ENCODE measurements around the gene ITGAD. TPM values are rescaled to one million over a fixed set of nuclear protein-coding genes. Genes with fewer than 3 reads are reported as not detected.

Gene ITGAD
- polyA plus RNA-seq, 4 donors = 0.07 to 0.29 (median 0.20) TPM

DNA sequence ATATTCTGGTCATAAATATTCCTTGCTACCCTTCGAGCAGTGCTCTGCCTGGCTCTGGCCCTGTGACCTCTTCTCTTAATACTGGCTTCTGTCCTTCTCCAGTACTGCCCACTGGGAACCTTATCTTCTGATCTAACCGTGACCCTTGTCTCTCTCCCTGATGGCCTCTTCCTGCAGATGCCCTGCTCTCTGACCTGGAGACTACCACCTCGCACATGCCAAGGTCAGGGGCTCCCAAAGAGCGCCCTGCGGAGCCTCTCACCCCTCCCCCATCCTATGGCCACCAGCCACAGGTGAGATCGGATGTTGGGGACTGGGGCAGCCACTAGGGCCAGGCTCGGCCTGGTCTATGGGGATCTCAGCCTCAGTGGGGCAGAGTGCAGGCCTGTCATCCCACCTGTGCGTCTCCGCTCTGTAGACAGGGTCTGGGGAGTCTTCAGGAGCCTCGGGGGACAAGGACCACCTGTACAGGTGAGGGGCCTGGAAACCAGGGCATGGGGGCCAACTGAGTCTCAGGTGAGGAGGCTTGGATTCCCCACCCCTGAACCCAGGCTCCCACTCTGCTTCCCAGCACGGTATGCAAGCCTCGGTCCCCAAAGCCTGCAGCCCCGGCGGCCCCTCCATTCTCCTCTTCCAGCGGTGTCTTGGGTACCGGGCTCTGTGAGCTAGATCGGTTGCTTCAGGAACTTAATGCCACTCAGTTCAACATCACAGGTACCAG is 80.3 kb downstream of the ITGAD start:
- DNase-seq (ENCODE audit: low read depth in 4 of 4, low spot score in 3 of 4) = no peak

DNA sequence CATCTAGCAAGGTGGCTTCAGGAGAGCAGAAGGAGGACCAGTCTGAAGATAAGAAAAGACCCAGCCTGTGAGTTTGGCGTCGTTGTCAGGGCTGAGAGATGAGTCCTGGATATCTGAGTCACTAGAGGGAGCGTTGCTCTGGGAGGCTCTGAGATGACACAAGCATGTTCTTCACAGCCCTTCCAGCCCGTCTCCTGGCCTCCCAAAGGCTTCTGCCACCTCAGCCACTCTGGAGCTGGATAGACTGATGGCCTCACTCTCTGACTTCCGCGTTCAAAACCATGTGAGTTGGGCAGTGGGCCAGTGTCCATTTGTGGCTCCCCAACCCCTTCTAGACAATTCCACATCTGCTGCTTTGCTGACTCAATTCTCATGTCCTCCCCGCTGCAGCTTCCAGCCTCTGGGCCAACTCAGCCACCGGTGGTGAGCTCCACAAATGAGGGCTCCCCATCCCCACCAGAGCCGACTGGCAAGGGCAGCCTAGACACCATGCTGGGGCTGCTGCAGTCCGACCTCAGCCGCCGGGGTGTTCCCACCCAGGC is 81.1 kb downstream of the ITGAD start:
- DNase-seq (ENCODE audit: low read depth in 4 of 4, low spot score in 3 of 4) = no peak

DNA sequence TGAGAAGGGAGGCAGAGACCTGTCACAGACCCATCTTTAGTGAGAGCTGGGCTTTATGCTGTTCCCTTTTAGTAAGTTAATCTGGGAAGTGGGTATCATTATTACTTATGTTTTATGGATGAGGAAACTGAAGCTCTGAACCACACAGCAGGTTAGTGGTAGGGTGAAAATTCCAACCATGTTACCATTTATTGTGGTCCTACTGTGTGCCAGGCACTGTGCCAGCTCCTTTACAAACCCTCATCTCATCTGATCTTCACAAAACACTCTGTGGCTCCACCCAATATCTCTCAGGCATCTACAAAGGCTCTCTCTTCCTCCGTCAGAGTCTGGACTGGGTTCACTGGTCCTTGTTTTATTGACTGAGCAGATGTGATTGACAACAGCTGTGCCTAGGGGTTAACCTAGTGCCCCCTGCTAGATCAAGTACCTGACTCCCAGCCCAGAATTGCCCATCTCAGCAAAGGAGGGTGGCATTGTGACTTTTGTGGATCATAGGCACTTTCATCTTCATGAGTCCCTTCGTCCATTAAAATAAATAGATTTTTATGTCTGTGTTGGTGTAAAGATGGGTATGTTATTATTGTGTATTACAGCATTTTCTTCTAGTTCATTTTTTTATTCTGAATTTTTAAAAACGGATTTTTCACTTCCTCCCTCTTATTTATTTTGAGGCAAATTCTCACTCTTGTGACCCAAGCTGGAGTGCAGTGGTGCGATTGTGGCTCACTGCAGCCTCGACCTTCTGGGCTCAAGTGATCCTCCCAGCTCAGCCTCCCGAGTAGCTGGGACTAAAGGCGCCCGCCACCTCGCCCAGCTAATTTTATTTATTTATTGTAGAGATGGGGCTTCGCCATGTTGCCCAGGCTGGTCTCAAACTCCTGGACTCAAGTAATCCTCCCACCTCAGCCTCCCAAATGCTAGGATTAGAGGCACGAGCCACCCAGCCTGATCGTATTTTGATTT is 81.9 kb downstream of the ITGAD start:
- no peak for DNase-seq (ENCODE audit: low read depth in 4 of 4, low spot score in 3 of 4)

DNA sequence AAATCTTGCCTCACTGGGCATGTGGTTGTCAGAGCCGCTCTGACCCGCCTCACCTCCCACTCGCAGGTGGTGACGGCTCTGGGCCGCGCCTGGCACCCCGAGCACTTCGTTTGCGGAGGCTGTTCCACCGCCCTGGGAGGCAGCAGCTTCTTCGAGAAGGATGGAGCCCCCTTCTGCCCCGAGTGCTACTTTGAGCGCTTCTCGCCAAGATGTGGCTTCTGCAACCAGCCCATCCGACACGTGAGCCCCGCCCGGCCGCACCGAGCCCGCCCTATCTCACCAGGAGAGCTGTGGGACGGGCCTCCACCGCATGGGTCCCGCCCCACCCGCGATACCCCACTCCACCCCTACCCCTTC is 82.8 kb downstream of the ITGAD start:
- DNase-seq (ENCODE audit: low read depth in 4 of 4, low spot score in 3 of 4) = no peak

Other genes with a start within 250 kb of the ITGAD start
- gene PRSS36, start 243.3 kb upstream of the ITGAD start, polyA plus RNA-seq (ENCODE audit: insufficient read length in 4 of 4) = 1 to 10 TPM; 1.2 to 1.8 (median 1.6) TPM
- gene FUS, start 213.2 kb upstream of the ITGAD start, polyA plus RNA-seq (ENCODE audit: insufficient read length in 4 of 4) = 100 to 1,000 TPM; 601 to 671 (median 647) TPM
- gene PYCARD, start 190.6 kb upstream of the ITGAD start, polyA plus RNA-seq (ENCODE audit: insufficient read length in 4 of 4) = 10 to 100 TPM in 3 of 4 donors, 1 to 10 TPM in 1; 9.1 to 13.4 (median 10.9) TPM
- under 1 TPM; 0.08 to 0.17 (median 0.11) TPM for gene TRIM72, start 179.2 kb upstream of the ITGAD start, polyA plus RNA-seq (ENCODE audit: insufficient read length in 4 of 4)
- gene PYDC1, start 176.2 kb upstream of the ITGAD start, polyA plus RNA-seq (ENCODE audit: insufficient read length in 4 of 4) = not detected
- 1 to 10 TPM; 1.4 to 2.6 (median 1.8) TPM for gene ITGAM, start 133.4 kb upstream of the ITGAD start, polyA plus RNA-seq (ENCODE audit: insufficient read length in 4 of 4)
- 1 to 10 TPM in 2 of 4 donors, under 1 TPM in 2; 0.48 to 1.1 (median 0.89) TPM for gene ITGAX, start 38.2 kb upstream of the ITGAD start, polyA plus RNA-seq (ENCODE audit: insufficient read length in 4 of 4)
- 1 to 10 TPM in 1 of 4 donors, under 1 TPM in 3; 0.66 to 1.6 (median 0.77) TPM for gene COX6A2, start 35.0 kb downstream of the ITGAD start, polyA plus RNA-seq (ENCODE audit: insufficient read length in 4 of 4)
- gene ZNF843, start 49.5 kb downstream of the ITGAD start, polyA plus RNA-seq (ENCODE audit: insufficient read length in 4 of 4) = 1 to 10 TPM; 2.7 to 3.4 (median 3.0) TPM
- 10 to 100 TPM; 10.3 to 16.3 (median 11.2) TPM for gene ARMC5, start 66.2 kb downstream of the ITGAD start, polyA plus RNA-seq (ENCODE audit: insufficient read length in 4 of 4)
- gene TGFB1I1, start 78.8 kb downstream of the ITGAD start, polyA plus RNA-seq (ENCODE audit: insufficient read length in 4 of 4) = 10 to 100 TPM; 43.0 to 49.6 (median 46.4) TPM
- gene SLC5A2, start 89.8 kb downstream of the ITGAD start, polyA plus RNA-seq (ENCODE audit: insufficient read length in 4 of 4) = 10 to 100 TPM; 34.2 to 76.3 (median 46.1) TPM
- gene RUSF1, start 115.1 kb downstream of the ITGAD start, polyA plus RNA-seq (ENCODE audit: insufficient read length in 4 of 4) = 10 to 100 TPM; 71.6 to 95.0 (median 77.0) TPM
- 1 to 10 TPM; 5.9 to 7.6 (median 6.9) TPM for gene AHSP, start 134.6 kb downstream of the ITGAD start, polyA plus RNA-seq (ENCODE audit: insufficient read length in 4 of 4)